Stimulated activated CD8-positive, alpha-beta memory T cell treated with anti-CD3 and anti-CD28 coated beads, Interleukin-4, amount 100 ng/mL, for 1 hour (primary cell): Measurements from ENCODE around the gene GEMIN2.
"Not testable (repeated sequence)": the region's sequence is repeated elsewhere in the genome, so short reads cannot be mapped to it uniquely, and the experiment has no call there.

ENCODE experiments used
- DNase-seq, 2 donors: peaks; one replicate each; pipeline ENCODE4 v3.0.0-alpha.2; 2020; ENCODE audit warnings: low read depth in 2 of 2, low spot score in 1 of 2

GEMIN2 gene, protein sequence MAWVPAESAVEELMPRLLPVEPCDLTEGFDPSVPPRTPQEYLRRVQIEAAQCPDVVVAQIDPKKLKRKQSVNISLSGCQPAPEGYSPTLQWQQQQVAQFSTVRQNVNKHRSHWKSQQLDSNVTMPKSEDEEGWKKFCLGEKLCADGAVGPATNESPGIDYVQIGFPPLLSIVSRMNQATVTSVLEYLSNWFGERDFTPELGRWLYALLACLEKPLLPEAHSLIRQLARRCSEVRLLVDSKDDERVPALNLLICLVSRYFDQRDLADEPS

GRCh38 chr14:39114073-39114838, at the start of gene GEMIN2:
Gene GEMIN2 (plus strand): TSS chr14:39114323. CDS start chr14:39114339, 16 bp downstream.
- DNase-seq, result peak; percentile 76 to 88

DNA sequence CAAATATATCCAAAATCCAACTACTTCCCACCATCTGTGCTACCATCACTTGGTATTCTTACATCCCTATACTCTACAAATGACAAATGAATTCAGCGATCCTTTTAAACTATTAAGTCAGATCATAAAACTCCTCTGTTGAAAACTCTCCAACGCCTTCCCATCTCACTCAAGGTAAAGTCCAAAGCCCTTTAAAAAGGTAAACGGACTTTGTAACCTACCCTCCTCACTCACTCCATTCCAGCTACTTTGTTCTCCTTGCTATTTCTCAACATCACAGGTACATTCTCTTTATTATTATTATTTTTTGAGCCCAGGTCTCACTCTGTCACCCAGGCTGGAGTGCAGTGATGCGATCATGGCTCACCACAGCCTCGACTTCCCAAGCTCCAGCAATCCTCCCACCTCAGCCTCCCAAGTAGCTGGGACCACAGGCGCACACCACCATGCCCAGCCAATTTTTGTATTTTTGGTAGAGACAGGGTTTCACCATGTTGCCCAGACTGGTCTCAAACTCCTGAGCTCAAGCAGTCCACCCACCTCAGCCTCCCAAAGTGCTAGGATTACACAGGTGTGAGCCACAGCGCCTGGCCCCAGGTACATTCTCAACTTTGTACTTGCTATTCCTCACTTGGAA, 44.8 kb upstream of the GEMIN2 start:
- DNase-seq, result not testable (repeated sequence)

- DNase-seq, result no peak
These were observed 44.2 kb upstream of the GEMIN2 start for GRCh38 chr14:39069923-39070322.

- DNase-seq, result no peak
These were observed 43.0 kb upstream of the GEMIN2 start for GRCh38 chr14:39071096-39071495.

- DNase-seq, result no peak
These were observed 33.2 kb upstream of the GEMIN2 start for GRCh38 chr14:39080886-39081285.

- no peak for DNase-seq
These were observed 31.0 kb upstream of the GEMIN2 start for GRCh38 chr14:39083127-39083526.

GRCh38 chr14:39085933-39086332, 28.2 kb upstream of the GEMIN2 start:
- DNase-seq, result no peak

DNA sequence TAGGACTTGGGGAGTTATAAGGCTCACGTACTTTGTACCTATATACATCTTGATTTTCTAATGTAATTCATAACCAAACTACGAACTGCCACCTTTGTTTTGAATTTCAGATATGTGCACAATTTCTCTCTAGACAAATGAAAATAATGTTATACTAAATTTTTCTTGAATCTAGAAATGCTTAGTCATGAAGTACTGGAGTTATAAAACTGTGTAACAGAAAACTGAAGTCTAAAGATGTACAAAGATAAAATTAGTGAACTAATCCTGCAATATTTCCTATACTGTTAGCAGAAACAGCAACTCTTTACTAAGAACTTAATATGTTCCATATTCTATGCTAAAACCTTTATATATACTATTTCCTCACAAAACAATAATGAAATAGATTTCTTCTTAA, 26.6 kb upstream of the GEMIN2 start:
- DNase-seq, result no peak

DNA sequence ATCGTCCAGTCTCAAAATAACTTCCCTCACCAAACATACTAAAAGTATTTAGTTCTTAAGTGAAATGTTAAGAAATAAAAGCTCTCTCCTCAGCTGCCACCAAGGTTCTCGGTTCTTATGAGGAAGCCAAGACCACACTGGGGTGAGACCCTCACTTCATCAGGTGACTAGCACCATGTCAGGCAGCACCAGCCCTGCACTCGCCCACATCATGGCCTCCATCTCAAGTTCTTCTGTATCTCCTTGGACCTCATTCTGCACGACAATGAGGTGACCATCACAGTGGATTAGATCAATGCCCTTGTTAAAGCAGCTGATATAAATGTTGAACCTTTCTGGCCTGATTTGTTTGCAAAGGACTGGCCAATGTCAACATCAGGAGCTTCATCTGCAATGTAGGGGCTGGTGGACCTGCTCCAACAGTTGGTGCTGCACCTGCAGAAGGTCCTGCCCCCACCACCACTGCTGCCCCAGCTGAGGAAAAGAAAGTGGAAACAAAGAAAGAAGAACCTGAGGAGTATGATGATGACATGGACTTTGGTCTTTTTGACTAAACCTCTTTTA, 23.5 kb upstream of the GEMIN2 start:
- DNase-seq, result no peak

- no peak for DNase-seq
These were observed 22.4 kb upstream of the GEMIN2 start for GRCh38 chr14:39091716-39092115.

GRCh38 chr14:39094515-39094914, 19.6 kb upstream of the GEMIN2 start:
- no peak for DNase-seq

- no peak for DNase-seq
These were observed 17.0 kb upstream of the GEMIN2 start for GRCh38 chr14:39097159-39097558.

DNA sequence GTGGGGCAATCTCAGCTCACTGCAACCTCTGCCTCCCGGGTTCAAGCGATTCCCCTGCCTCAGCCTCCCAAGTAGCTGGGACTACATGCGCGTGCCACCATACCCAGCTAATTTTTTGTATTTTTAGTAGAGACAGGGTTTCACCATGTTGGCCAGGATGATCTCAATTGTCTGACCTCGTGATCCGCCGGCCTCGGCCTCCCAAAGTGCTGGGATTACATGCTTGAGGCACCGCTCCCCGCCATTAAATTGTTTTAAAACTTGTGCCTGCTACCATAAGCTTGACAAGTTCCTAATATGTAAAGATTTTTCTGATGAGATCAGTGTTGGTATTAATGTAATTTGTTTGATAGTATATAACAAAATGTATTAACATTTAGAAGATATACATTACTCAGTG, 14.9 kb upstream of the GEMIN2 start:
- not testable (repeated sequence) for DNase-seq

GRCh38 chr14:39099748-39100147, 14.4 kb upstream of the GEMIN2 start:
- DNase-seq, result no peak

DNA sequence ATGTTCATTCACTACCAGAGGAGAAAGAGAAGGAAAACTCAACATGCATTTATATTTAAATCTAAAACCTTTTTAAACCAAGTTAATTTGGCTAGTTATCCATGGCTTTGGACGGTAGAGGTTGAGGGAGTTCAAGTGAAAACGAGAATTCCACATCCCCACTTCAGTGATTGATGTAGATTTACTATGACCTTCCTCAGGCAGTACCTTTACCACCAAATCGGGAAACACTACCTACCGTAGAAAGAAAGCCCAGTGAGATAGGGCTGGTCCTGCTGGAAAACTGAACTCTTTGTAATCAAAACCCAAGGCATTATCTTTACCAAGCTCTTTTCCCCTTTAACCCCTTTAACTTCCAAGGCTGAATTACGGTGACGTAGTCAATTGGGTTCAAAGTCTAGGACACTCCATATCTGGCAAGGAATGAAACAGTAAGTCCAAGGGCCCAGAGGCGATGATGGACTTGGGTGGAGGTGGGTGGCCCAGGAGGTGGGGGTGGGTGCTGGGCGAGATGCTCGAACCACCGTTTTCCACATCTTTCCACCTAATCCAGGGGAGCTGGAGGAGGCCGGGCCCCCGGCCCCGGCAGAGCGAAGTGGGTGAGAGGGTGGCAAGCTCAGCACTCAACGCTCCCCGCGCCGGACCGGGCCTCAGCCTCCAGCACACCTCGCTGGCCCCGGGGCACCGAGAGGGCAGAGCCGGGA, 11.7 kb upstream of the GEMIN2 start:
- DNase-seq, result no peak

- peak; percentile 58 to 70 for DNase-seq
These were observed 10.9 kb upstream of the GEMIN2 start, which contains the start of gene SEC23A for GRCh38 chr14:39102969-39103957. Gene SEC23A (minus strand): TSS chr14:39103235. CDS start chr14:39096118, 7,117 bp downstream.

DNA sequence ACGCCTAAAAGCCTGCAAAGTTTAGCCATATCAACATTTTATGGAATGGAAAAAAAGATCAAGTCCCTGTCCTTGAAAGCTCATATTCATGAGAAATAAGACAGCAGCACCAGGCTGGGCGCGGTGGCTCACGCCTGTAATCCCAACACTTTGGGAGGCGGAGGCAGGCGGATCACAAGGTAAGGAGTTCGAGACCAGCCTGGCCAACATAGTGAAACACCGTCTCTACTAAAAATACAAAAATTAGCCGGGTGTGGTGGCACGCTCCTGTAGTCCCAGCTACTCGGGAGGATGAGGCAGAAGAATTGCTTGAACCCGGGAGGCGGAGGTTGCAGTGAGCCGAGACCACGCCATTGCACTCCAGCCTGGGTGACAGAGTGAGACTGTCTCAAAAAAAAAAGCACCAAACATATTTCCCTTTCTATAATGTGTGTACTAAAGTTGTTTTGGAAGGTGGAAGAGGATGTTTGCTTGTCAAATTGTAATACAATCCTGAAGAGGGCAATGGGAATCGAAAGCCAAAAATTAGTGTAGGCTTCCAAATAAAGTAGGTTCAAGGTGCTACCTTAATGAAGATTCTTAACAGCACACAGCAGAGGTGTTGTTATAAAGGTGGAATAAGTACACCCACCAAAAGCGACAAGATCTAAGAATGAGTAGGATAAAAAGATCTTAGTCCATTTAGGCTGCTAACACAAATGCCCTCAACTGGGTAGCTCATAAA, 9.9 kb upstream of the GEMIN2 start:
- DNase-seq, result not testable (repeated sequence)

GRCh38 chr14:39107591-39107996, 6.5 kb upstream of the GEMIN2 start:
- no peak for DNase-seq

DNA sequence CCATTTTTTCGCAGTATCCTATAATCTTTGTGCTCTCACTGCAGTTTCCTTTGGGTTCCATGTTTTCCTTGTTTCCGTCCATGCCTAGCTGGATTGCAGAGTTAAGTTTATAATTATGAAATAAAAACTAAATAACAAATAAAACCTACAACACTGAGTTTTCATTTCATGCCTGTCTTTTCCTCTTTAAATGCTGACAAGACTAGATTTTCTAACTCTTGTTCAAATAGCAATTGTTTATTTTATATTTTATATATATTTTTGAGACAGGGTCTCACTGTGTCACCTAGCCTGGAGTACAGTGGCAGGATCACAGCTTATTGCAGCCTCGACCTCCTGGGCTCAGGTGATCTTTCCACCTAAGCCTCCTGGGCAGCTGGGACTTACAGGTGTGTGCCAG, 5.3 kb upstream of the GEMIN2 start:
- DNase-seq, result no peak
